H9 (cell line): ENCODE data around the gene CERS4. TPM values are rescaled to one million over a fixed set of nuclear protein-coding genes. Genes with fewer than 3 reads are reported as not detected.

Experiments used
- DNase-seq: peaks from one replicate; pipeline ENCODE4 v3.0.0-alpha.2; 2017
- H2AFZ ChIP-seq: one replicate; pipeline ENCODE4 v1.6.1; 2013; ENCODE audit warnings: mild to moderate bottlenecking, low read length, control low read depth, moderate library complexity
- H2AK5ac ChIP-seq: 2 replicates; pipeline ENCODE4 v1.6.1; 2013; ENCODE audit warnings: low read length, control low read depth, mixed read lengths; ENCODE audit not compliant: insufficient read length
- H2BK120ac ChIP-seq: one replicate; pipeline ENCODE4 v1.6.1; 2013; ENCODE audit warnings: low read depth, mild to moderate bottlenecking, low read length, control low read depth, inconsistent platforms; ENCODE audit not compliant: poor library complexity, severe bottlenecking
- H2BK12ac ChIP-seq: 2 replicates; pipeline ENCODE4 v1.6.1; 2013; ENCODE audit warnings: low read length, control low read depth, mixed read lengths, low read depth; ENCODE audit not compliant: insufficient read length
- H2BK15ac ChIP-seq: 2 replicates; pipeline ENCODE4 v1.6.1; 2013; ENCODE audit warnings: low read depth, low read length, control low read depth
- H2BK20ac ChIP-seq: one replicate; pipeline ENCODE4 v1.6.1; 2013; ENCODE audit warnings: low read depth, mild to moderate bottlenecking, low read length, control low read depth, inconsistent platforms; ENCODE audit not compliant: poor library complexity, severe bottlenecking
- H2BK5ac ChIP-seq: 2 replicates; pipeline ENCODE4 v1.6.1; 2013; ENCODE audit warnings: low read length, control low read depth, mixed read lengths; ENCODE audit not compliant: insufficient read length
- H3K14ac ChIP-seq: 2 replicates; pipeline ENCODE4 v1.6.1; 2013; ENCODE audit warnings: low read length, control low read depth; ENCODE audit not compliant: insufficient read depth
- H3K18ac ChIP-seq: 2 replicates; pipeline ENCODE4 v1.6.1; 2013; ENCODE audit warnings: low read depth, mild to moderate bottlenecking, mixed read lengths, low read length, control low read depth; ENCODE audit not compliant: insufficient read length
- H3K23ac ChIP-seq: 2 replicates; pipeline ENCODE4 v1.6.1; 2013; ENCODE audit warnings: low read length, control low read depth, mixed read lengths, low read depth; ENCODE audit not compliant: insufficient read length
- H3K23me2 ChIP-seq: 2 replicates; pipeline ENCODE4 v1.6.1; 2013; ENCODE audit warnings: low read depth, mild to moderate bottlenecking, mixed read lengths, low read length, control low read depth; ENCODE audit not compliant: insufficient read length, poor library complexity, severe bottlenecking
- H3K27ac ChIP-seq: 2 replicates; pipeline ENCODE4 v1.5.1; 2013; ENCODE audit warnings: low read length, control low read depth, mixed read lengths, low read depth; ENCODE audit not compliant: insufficient read length
- H3K27me3 ChIP-seq: 2 replicates; pipeline ENCODE4 v1.6.1; 2013; ENCODE audit warnings: low read length, control low read depth, inconsistent platforms; ENCODE audit not compliant: insufficient read depth
- H3K4ac ChIP-seq: 2 replicates; pipeline ENCODE4 v1.6.1; 2013; ENCODE audit warnings: low read depth, mild to moderate bottlenecking, control low read depth, inconsistent platforms, low read length, moderate library complexity
- H3K4me1 ChIP-seq: 2 replicates; pipeline ENCODE4 v1.6.1; 2013; ENCODE audit warnings: low read length, control low read depth, inconsistent platforms; ENCODE audit not compliant: insufficient read depth
- H3K4me2 ChIP-seq: 2 replicates; pipeline ENCODE4 v1.6.1; 2013; ENCODE audit warnings: low read length, control low read depth, mixed read lengths; ENCODE audit not compliant: insufficient read length, insufficient read depth
- H3K56ac ChIP-seq: 2 replicates; pipeline ENCODE4 v1.6.1; 2013; ENCODE audit warnings: low read depth, mild to moderate bottlenecking, mixed read lengths, low read length, control low read depth; ENCODE audit not compliant: insufficient read length
- H3K79me1 ChIP-seq: 2 replicates; pipeline ENCODE4 v1.6.1; 2013; ENCODE audit warnings: low read depth, mild to moderate bottlenecking, moderate library complexity, low read length, control low read depth, inconsistent platforms; ENCODE audit not compliant: insufficient read depth, poor library complexity, severe bottlenecking
- H3K79me2 ChIP-seq: 2 replicates; pipeline ENCODE4 v1.6.1; 2013; ENCODE audit warnings: low read length, control low read depth, inconsistent platforms; ENCODE audit not compliant: insufficient read depth
- H3K9ac ChIP-seq: 2 replicates; pipeline ENCODE4 v1.6.1; 2013; ENCODE audit warnings: low read length, control low read depth, mixed read lengths; ENCODE audit not compliant: insufficient read length; ENCODE audit errors: extremely low read depth
- H3K9me3 ChIP-seq: one replicate; pipeline ENCODE4 v1.6.1; 2013; ENCODE audit warnings: low read depth, low read length, inconsistent platforms; ENCODE audit not compliant: control insufficient read depth
- H3T11ph ChIP-seq: one replicate; pipeline ENCODE4 v1.6.1; 2013; ENCODE audit warnings: mild to moderate bottlenecking, low read length, control low read depth, inconsistent platforms
- H4K20me1 ChIP-seq: one replicate; pipeline ENCODE4 v1.6.1; 2013; ENCODE audit not compliant: control insufficient read depth, insufficient read length, insufficient read depth
- H4K5ac ChIP-seq: 2 replicates; pipeline ENCODE4 v1.6.1; 2013; ENCODE audit warnings: low read depth, mild to moderate bottlenecking, mixed read lengths, low read length, control low read depth; ENCODE audit not compliant: insufficient read length
- H4K8ac ChIP-seq: replicated peaks from 2 replicates; pipeline ENCODE4 v1.6.1; 2013; ENCODE audit warnings: low read length, control low read depth, mixed read lengths, low read depth; ENCODE audit not compliant: insufficient read length
- H4K91ac ChIP-seq: 2 replicates; pipeline ENCODE4 v1.6.1; 2013; ENCODE audit warnings: low read depth, mild to moderate bottlenecking, moderate library complexity, mixed read lengths, low read length, control low read depth; ENCODE audit not compliant: insufficient read length
- H3K27ac Mint-ChIP-seq, 3 experiments: 2 replicates in 2 of 3; 3 replicates in 1 of 3; pipeline ENCODE4 v1.8.0; 2020 to 2021; ENCODE audit warnings: mixed read lengths in 3 of 3, mild to moderate bottlenecking in 1 of 3, moderate library complexity in 1 of 3
- H3K27me3 Mint-ChIP-seq: 2 replicates; pipeline ENCODE4 v1.8.0; 2021; ENCODE audit warnings: low read depth, mild to moderate bottlenecking, moderate library complexity, mixed read lengths
- H3K36me3 Mint-ChIP-seq, 3 experiments: 2 replicates in 2 of 3; 3 replicates in 1 of 3; pipeline ENCODE4 v1.8.0; 2020 to 2021; ENCODE audit warnings: low read depth in 3 of 3, mixed read lengths in 3 of 3; ENCODE audit not compliant: insufficient read depth in 1 of 3
- H3K4me1 Mint-ChIP-seq, 2 experiments: 2 replicates each; pipeline ENCODE4 v1.8.0; 2020; ENCODE audit warnings: mixed read lengths in 2 of 2
- H3K4me3 Mint-ChIP-seq, 2 experiments: 2 replicates in 1 of 2; 3 replicates in 1 of 2; pipeline ENCODE4 v1.8.0; 2020 to 2021; ENCODE audit warnings: mild to moderate bottlenecking in 2 of 2, mixed read lengths in 2 of 2, moderate library complexity in 1 of 2
- H3K9me3 Mint-ChIP-seq, 2 experiments: 2 replicates in 1 of 2; 3 replicates in 1 of 2; pipeline ENCODE4 v1.8.0; 2020; ENCODE audit warnings: mild to moderate bottlenecking in 2 of 2, mixed read lengths in 2 of 2, moderate library complexity in 1 of 2
- CTCF ChIP-seq: fragments of 200-600 bp; sonication (generic); conservative IDR thresholded peaks from 3 replicates; pipeline ENCODE4 v1.8.0; 2021; ENCODE audit warnings: antibody characterized with exemption, mild to moderate bottlenecking
- WGBS: extraction: QIAGEN DNeasy Blood & Tissue Kit; methylation state at CpG from one replicate; pipeline ENCODE4 v1.1.7; 2013; ENCODE audit warnings: missing lambda C conversion rate, low lambda C conversion rate, mixed read lengths; ENCODE audit not compliant: insufficient read length; ENCODE audit errors: extremely low coverage; 5-methylcytosine and 5-hydroxymethylcytosine counted together
- total RNA-seq: library from RNA; stranded (reverse); gene quantifications from 2 replicates; pipeline ENCODE4 v1.2.1, GENCODE V29; 2021

Gene CERS4
- total RNA-seq, 1 experiment from 2014 or later: 62.6 TPM

GRCh38 chr19:8238251-8238650 is 29.1 kb downstream of the CERS4 start:
- Histone ChIP-seq H3K23me2 (no peaks in the 10 kb centered on the region), H4K20me1 (no peaks in the 10 kb centered on the region), H3T11ph (no peak overlapping the region), H4K5ac (no peak overlapping the region), H3K9me3 (peaks cover 5% of the 10 kb centered on the region), H2BK12ac (no peak overlapping the region), H3K4me1 (peaks cover 9% of the 10 kb centered on the region; the same call in 1 of the 2 replicates), H3K4me2 (no peak overlapping the region), H3K18ac (no peak overlapping the region), H2AFZ (no peak overlapping the region), H3K4ac (no peak overlapping the region), H3K79me1 (no peaks in the 10 kb centered on the region), H4K91ac (no peak overlapping the region), H3K27me3 (no peaks in the 10 kb centered on the region), H3K56ac (no peak overlapping the region), H2AK5ac (no peak overlapping the region), H3K9ac (no peak overlapping the region), H2BK20ac (no peak overlapping the region), H3K23ac (no peak overlapping the region), H2BK15ac (no peak overlapping the region), H2BK120ac (no peak overlapping the region), H2BK5ac (no peak overlapping the region), H3K14ac (no peak overlapping the region), H4K8ac (no peak overlapping the region), H3K27ac (no peak overlapping the region), H3K79me2 (no peaks in the 10 kb centered on the region; the same call in 1 of the 2 replicates)
- 0 out of 2 replicates have a peak, but pooled peaks cover under 1% of the 10 kb centered on the region for H3K27me3 Mint-ChIP-seq
- H3K4me3 Mint-ChIP-seq: no peak overlapping the region
- H3K27ac Mint-ChIP-seq: peak overlapping the region; percentile 53 to 87 (median 82); a peak in 4 of 7 replicates
- H3K4me1 Mint-ChIP-seq: peaks cover 19 to 25% of the 10 kb centered on the region in 2 experiments
- peaks cover 24 to 29% (median 25%) of the 10 kb centered on the region in 3 experiments for H3K36me3 Mint-ChIP-seq
- peaks cover 6 to 10% of the 10 kb centered on the region in 2 experiments; a peak in 4 of 5 replicates for H3K9me3 Mint-ChIP-seq
- TF ChIP-seq CTCF: no peak
- DNase-seq: no peak
- no CpG with 5 or more reads among the region's 1 CpG for WGBS
